MM.1S (cell line): ENCODE results near the gene CEP68.

Experiments used
- DNase-seq: peaks from one replicate; pipeline ENCODE4 v3.0.0-alpha.2; 2015
- H2AFZ ChIP-seq: fragments of 300-600 bp; sonication (generic); 2 replicates; pipeline ENCODE4 v1.6.0; 2016; ENCODE audit warnings: antibody characterized with exemption, low read length
- H3F3A ChIP-seq: fragments of 300-600 bp; sonication (generic); 2 replicates; pipeline ENCODE4 v1.6.1; 2016; ENCODE audit warnings: mild to moderate bottlenecking, antibody characterized with exemption, low read length, moderate library complexity, mixed read lengths; ENCODE audit not compliant: insufficient read depth
- H3K27ac ChIP-seq: fragments of 300-600 bp; sonication (generic); 2 replicates; pipeline ENCODE4 v1.5.1; 2016; ENCODE audit warnings: mild to moderate bottlenecking, low read length
- H3K27me3 ChIP-seq: fragments of 300-600 bp; sonication (generic); replicated peaks from 2 replicates; pipeline ENCODE4 v1.6.0; 2016; ENCODE audit warnings: low read length; ENCODE audit not compliant: insufficient read depth
- H3K36me3 ChIP-seq: fragments of 300-600 bp; sonication (generic); replicated peaks from 2 replicates; pipeline ENCODE4 v1.6.1; 2016; ENCODE audit warnings: mild to moderate bottlenecking, low read length, mixed read lengths; ENCODE audit not compliant: insufficient read depth
- H3K4me1 ChIP-seq: fragments of 300-600 bp; sonication (generic); 2 replicates; pipeline ENCODE4 v1.6.1; 2016; ENCODE audit warnings: low read length, mixed read lengths
- H3K4me2 ChIP-seq: fragments of 300-600 bp; sonication (generic); 2 replicates; pipeline ENCODE4 v1.6.0; 2016; ENCODE audit warnings: low read depth, low read length
- H3K4me3 ChIP-seq: fragments of 300-600 bp; sonication (generic); 2 replicates; pipeline ENCODE4 v1.5.1; 2016; ENCODE audit warnings: low read length, mixed read lengths
- H3K79me2 ChIP-seq: fragments of 300-600 bp; sonication (generic); 2 replicates; pipeline ENCODE4 v1.6.1; 2016; ENCODE audit warnings: mixed run types, low read length, mixed read lengths
- H3K9ac ChIP-seq: fragments of 300-600 bp; sonication (generic); 2 replicates; pipeline ENCODE4 v1.6.1; 2016; ENCODE audit warnings: low read length, mixed read lengths
- H3K9me2 ChIP-seq: fragments of 300-600 bp; sonication (generic); replicated peaks from 2 replicates; pipeline ENCODE4 v1.6.1; 2016; ENCODE audit warnings: mild to moderate bottlenecking, low read length, mixed read lengths; ENCODE audit not compliant: insufficient read depth
- H3K9me3 ChIP-seq: fragments of 300-600 bp; sonication (generic); replicated peaks from 2 replicates; pipeline ENCODE4 v1.6.1; 2016; ENCODE audit warnings: mild to moderate bottlenecking, low read length, mixed read lengths; ENCODE audit not compliant: insufficient read depth
- H4K20me1 ChIP-seq: fragments of 300-600 bp; sonication (generic); 2 replicates; pipeline ENCODE4 v1.6.1; 2016; ENCODE audit warnings: mild to moderate bottlenecking, low read length, moderate library complexity, mixed read lengths; ENCODE audit not compliant: insufficient read depth
- EZH2 ChIP-seq: fragments of 300-600 bp; sonication (generic); optimal IDR thresholded peaks from 2 replicates; pipeline ENCODE3; 2017; ENCODE audit warnings: low read depth, mild to moderate bottlenecking, antibody characterized with exemption, low read length, mixed read lengths
- EZH2phosphoT487 ChIP-seq: fragments of 300-600 bp; sonication (generic); IDR thresholded peaks from 2 replicates; pipeline ENCODE4 v1.6.1; 2018; ENCODE audit warnings: antibody characterized with exemption, low read length
- TF ChIP-seq, protein P1 (sequence below): fragments of 300-600 bp; sonication (generic); IDR thresholded peaks from 2 replicates; pipeline ENCODE4 v1.5.1; 2016; ENCODE audit warnings: antibody characterized with exemption, low read length, mixed read lengths

CEP68 gene

DNA sequence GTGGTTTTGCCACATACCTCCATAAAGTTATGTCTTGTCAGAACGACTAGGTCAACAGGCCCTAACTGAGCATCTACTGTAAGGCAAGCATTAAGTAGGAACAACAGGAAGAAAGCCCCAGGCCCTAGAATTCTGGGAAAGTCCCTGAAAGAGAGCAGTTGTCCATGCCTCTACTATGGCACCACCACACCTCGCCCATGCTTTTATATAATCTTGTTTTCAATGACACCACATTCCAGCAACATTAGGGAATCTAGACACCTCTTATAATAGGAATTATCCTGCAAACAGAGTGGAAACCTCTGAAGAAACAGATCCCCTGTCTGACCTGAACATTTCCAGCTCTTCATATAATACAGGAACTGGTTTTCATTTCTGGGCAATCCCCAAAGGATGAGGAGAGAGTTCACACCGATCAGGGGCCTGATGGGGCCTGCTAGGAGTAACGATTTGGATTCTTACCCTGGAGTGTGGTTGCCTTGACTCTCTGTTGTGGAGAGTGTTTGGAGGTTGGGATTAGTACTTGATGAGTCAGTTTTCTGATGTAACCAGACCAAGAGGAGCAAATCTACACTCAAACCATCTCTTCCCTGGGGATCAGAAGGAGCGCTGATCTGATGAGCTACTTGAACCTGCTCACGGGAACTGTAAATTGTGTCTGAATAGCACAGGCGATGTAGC lies 31.9 kb upstream of the CEP68 start:
- Histone ChIP-seq H3K9me3 (no peaks in the 10 kb centered on the region), H3K27ac (no peak overlapping the region), H3F3A (peaks cover 51% of the 10 kb centered on the region), H3K4me3 (no peak overlapping the region), H3K9ac (no peak overlapping the region), H2AFZ (no peak overlapping the region), H3K79me2 (peaks cover 61% of the 10 kb centered on the region), H3K9me2 (no peaks in the 10 kb centered on the region), H3K4me1 (peaks cover 22% of the 10 kb centered on the region), H3K27me3 (no peaks in the 10 kb centered on the region), H4K20me1 (no peaks in the 10 kb centered on the region), H3K36me3 (peaks cover 27% of the 10 kb centered on the region), H3K4me2 (no peak overlapping the region)
- TF ChIP-seq, protein P1, sequence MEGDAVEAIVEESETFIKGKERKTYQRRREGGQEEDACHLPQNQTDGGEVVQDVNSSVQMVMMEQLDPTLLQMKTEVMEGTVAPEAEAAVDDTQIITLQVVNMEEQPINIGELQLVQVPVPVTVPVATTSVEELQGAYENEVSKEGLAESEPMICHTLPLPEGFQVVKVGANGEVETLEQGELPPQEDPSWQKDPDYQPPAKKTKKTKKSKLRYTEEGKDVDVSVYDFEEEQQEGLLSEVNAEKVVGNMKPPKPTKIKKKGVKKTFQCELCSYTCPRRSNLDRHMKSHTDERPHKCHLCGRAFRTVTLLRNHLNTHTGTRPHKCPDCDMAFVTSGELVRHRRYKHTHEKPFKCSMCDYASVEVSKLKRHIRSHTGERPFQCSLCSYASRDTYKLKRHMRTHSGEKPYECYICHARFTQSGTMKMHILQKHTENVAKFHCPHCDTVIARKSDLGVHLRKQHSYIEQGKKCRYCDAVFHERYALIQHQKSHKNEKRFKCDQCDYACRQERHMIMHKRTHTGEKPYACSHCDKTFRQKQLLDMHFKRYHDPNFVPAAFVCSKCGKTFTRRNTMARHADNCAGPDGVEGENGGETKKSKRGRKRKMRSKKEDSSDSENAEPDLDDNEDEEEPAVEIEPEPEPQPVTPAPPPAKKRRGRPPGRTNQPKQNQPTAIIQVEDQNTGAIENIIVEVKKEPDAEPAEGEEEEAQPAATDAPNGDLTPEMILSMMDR: no peak
- TF ChIP-seq EZH2 (no peak), EZH2phosphoT487 (no peak)
- no peak for DNase-seq

- no peak for DNase-seq
- peaks cover 23% of the 10 kb centered on the region for H3K36me3 ChIP-seq
These were observed 30.6 kb upstream of the CEP68 start for GRCh38 chr2:65025453-65026123.

DNA sequence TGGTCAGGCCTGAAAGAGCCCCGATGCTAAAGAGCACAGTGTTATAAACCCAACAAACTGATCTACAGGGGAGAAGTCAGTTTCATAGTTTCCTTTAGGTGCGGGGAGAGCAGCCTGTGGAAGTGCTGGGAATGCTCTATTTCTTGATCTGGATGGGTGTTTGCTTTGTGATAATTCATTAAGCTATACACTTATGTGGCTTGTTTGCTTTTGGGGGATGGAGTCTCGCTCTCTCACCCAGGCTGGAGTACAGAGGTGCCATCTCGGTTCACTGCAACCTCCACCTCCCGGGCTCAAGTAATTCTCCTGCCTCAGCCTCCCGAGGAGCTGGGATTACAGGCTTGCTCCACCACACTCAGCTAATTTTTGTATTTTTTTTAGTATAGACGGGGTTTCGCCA lies 30.1 kb upstream of the CEP68 start:
- no peak for DNase-seq
- H3K4me1 ChIP-seq: peaks cover 33% of the 10 kb centered on the region
- H3K9ac ChIP-seq: no peak overlapping the region
- H3K27ac ChIP-seq: peak overlapping the region; percentile 29; the same call in 1 of the 2 replicates
- peaks cover 44% of the 10 kb centered on the region for H3K79me2 ChIP-seq
- no peaks in the 10 kb centered on the region for H3K27me3 ChIP-seq
- peaks cover 59% of the 10 kb centered on the region for H3F3A ChIP-seq
- TF ChIP-seq, protein P1: no peak
- TF ChIP-seq EZH2 (no peak), EZH2phosphoT487 (no peak)
- H3K4me2 ChIP-seq: no peak overlapping the region
- H3K9me3 ChIP-seq: no peaks in the 10 kb centered on the region
- H2AFZ ChIP-seq: no peak overlapping the region
- H3K36me3 ChIP-seq: peaks cover 18% of the 10 kb centered on the region
- H4K20me1 ChIP-seq: no peaks in the 10 kb centered on the region
- H3K4me3 ChIP-seq: no peak overlapping the region
- no peaks in the 10 kb centered on the region for H3K9me2 ChIP-seq

More at GRCh38 chr2:65025453-65026123, 30.6 kb upstream of the CEP68 start:
- H3F3A ChIP-seq: peaks cover 59% of the 10 kb centered on the region
- TF ChIP-seq, protein P1: no peak
- TF ChIP-seq EZH2phosphoT487 (no peak), EZH2 (no peak)
- peak overlapping the region; percentile 29; the same call in 1 of the 2 replicates for H3K27ac ChIP-seq
- no peak overlapping the region for H2AFZ ChIP-seq
- no peaks in the 10 kb centered on the region for H3K9me2 ChIP-seq
- H3K79me2 ChIP-seq: peaks cover 49% of the 10 kb centered on the region
- H3K4me2 ChIP-seq: no peak overlapping the region
- no peaks in the 10 kb centered on the region for H3K27me3 ChIP-seq
- no peak overlapping the region for H3K4me3 ChIP-seq
- no peaks in the 10 kb centered on the region for H4K20me1 ChIP-seq
- peaks cover 28% of the 10 kb centered on the region for H3K4me1 ChIP-seq
- no peak overlapping the region for H3K9ac ChIP-seq
- no peaks in the 10 kb centered on the region for H3K9me3 ChIP-seq
